ENCODE measurements around the gene TYW1B. TPM values are rescaled to one million over a fixed set of nuclear protein-coding genes. Genes with fewer than 3 reads are reported as not detected.
"Not testable (repeated sequence)": the region's sequence is repeated elsewhere in the genome, so short reads cannot be mapped to it uniquely, and the experiment has no call there.

Gene TYW1B, protein sequence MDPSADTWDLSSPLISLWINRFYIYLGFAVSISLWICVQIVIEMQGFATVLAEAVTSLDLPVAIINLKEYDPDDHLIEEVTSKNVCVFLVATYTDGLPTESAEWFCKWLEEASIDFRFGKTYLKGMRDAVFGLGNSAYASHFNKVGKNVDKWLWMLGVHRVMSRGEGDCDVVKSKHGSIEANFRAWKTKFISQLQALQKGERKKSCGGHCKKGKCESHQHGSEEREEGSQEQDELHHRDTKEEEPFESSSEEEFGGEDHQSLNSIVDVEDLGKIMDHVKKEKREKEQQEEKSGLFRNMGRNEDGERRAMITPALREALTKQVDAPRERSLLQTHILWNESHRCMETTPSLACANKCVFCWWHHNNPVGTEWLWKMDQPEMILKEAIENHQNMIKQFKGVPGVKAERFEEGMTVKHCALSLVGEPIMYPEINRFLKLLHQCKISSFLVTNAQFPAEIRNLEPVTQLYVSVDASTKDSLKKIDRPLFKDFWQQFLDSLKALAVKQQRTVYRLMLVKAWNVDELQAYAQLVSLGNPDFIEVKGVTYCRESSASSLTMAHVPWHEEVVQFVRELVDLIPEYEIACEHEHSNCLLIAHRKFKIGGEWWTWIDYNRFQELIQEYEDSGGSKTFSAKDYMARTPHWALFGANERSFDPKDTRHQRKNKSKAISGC
- 10 to 100 TPM in 1 of 10 donors, 1 to 10 TPM in 9; 4.3 to 13.3 (median 5.4) TPM for polyA plus RNA-seq (ENCODE audit: insufficient read length in 10 of 10)
- long read RNA-seq, donor 1, result 0 reads
- long read RNA-seq, donor 2, result 0 reads
- long read RNA-seq, donor 3, result 0 reads
- long read RNA-seq, donor 4, partial matches to known transcripts, result 13 of 31 reads
- long read RNA-seq, donor 4, other reads (novel, unspliced or antisense), result 18 of 31 reads
- long read RNA-seq, donor 5, result 0 reads
- long read RNA-seq, donor 6, result 0 reads
- long read RNA-seq, donor 7, result 0 reads
- long read RNA-seq, donor 8, result 0 reads
- long read RNA-seq, donor 9, result 0 reads

DNA sequence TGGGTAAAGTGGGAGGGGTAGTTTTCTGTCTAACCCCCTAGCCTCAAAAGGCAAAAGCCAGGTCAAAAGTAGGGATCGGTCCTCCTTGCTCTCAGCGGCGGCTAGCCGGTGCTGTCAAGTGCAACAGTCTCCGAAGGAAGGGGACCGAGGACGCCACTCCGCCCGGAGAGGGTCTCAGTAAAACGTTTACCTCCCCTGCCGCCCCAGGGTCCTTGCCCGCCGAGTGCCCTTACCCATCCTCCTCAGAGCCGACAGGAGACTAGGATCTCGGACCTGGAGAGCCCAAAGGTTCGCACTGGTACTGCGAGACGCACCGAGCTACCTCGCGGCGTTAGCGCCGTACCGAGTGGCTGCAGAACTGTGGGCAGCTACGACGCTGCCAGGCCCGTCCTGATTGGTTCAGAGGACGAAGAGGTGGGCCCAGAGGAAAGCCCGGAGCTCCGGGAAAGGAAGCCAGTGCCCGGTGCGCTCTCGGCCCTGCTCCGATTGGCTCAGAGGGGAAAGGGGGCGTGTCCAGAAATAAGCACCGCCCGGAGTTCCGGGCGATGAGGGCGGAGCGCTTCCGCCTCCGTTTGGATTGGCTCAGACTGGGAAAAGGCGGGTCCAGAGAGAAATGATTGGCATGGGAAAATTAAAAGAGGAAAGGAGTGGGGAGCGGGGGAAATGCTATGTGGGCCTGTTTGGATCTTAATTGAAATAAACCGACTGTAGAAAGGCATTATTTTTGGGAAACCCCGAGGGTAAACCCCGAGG lies at the start of gene TYW1B:
Gene TYW1B (minus strand): TSS at position 362 of the 753 bp plus-strand sequence. CDS start 125 bp downstream, at position 237.
- peak; percentile 98 to 99 (median 98) for DNase-seq

DNA sequence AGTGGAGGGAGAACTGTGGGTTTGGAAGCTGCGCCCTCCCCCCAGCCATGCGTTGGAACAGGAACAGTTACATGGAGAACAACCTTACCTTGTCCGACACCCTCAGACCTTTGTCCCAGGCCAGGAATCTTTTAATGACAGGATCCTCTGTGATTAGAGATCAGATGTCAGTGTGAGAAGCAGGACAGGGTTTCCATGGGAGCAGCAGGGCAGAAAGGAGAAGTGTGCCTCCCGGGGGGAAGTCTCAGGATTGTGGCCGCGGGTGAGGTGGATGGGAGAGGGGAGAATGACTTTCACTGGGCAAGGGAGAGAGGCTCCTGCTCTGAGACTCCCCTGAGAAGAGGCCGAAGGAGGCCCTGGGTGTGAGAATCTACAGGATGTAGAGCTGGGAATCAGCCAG lies 39.6 kb upstream of the TYW1B start:
- not testable (repeated sequence) for DNase-seq

DNA sequence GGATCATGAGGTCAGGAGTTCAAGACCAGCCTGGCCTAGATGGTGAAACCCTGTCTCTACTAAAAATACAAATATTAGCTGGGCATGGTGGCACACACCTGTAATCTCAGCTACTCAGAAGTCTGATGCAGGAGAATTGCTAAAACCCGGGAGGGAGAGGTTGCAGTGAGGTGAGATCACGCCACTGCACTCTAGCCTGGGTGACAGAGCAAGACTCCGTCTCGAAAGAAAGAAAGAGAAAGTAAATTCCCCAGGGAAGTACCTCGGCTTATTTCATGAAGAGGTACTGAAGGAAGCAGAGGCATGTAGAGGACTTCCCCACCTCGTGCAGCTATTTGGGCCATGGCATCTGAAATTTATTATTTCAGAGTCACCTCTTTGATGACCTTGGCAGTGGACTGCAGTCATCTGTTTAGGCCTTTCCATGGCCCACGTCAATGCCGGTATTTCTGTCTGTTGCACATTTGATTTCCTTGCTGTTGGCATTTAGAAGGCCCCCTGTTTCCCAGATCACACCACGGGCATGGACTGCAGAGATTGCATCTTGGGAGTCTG lies 30.9 kb upstream of the TYW1B start:
- DNase-seq, result not testable (repeated sequence)

DNA sequence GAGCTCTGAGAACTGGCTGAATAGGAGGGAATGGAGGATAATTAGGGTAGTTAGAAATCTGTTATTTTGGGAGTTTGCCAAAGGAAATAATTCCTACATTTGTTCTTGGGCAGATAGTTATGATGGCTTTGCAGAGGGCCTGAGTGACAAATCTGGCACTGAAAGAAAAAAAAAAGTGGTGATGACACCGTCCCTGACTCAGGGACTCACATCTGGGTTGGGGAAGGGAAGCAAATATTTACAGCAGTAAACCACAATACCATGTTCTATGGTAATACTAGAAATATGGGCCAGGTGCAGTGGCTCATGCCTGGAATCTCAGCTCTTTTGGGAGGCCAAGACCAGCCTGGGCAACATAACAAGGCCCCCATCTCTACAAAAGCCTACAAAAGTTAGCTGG lies 29.9 kb upstream of the TYW1B start:
- DNase-seq, result not testable (repeated sequence)

DNA sequence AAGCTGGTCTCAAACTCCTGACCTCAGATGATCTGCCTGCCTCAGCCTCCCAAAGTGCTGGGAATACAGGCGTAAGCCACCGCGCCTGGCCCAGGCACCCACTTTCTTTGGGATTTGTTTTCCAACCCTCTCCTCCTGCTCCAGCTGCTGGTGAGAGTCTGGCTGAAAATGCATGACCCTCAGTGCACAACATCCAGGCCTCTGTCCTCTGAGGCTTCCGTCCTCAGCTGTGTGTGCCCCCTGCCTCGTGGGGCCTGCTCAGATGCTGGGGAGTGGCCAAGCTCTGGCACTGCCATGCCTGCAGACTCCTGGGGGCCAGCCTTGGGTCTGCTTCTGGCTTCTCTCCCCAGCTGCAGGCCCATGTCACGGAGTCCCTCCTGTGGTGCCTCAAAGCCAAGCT lies 27.3 kb upstream of the TYW1B start:
- not testable (repeated sequence) for DNase-seq

DNA sequence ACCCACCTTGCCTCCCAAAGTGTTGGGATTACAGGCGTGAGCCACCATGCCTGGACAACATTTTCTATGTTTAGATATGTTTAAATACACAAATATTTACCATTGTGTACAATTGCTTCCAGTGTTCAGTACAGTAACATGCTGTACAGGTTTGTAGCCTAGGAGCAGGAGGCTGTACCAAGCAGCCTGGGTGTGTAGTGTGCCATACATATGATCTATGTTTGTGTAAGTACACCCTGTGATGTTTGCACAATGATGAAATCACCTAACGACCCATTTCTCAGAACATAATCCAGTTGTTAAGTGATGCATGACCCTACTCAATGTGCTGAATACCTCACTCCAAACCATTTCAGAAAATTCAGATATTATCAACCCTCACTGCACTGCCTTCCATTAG lies 24.9 kb upstream of the TYW1B start:
- not testable (repeated sequence) for DNase-seq

DNA sequence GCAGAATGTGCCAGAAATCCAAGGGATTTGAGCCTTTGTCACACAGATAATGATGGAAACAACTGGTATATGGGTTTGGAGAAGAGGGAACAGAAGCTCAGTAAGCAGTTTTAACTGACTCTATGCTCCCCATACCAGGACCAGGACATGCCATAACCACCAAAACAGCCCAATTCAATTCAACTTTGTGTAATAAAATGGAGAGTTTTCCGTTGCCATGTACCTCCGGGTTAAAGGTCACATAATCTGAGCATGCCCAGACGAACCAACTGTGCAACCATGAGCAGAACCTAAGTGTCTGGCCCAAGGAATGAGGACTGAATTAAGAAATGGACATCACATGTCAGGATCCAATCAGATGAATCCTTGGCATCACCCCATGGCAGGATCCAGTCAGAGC lies 22.7 kb upstream of the TYW1B start:
- not testable (repeated sequence) for DNase-seq

DNA sequence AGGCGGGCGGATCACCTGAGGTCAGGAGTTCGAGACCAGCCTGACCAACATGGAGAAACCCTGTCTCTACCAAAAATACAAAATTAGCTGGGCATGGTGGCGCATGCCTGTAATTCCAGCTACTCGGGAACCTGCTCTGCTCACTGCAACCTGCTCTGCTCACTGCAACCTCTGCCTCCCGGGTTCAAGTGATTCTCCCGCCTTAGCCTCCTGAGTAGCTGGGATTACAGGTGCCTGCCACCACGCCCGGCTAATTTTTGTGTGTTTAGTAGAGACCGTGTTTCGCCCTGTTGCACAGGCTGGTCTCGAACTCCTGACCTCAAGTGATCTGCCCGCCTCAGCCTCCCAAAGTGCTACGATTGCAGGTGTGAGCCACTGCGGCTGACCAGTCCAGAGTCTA lies 16.1 kb upstream of the TYW1B start:
- DNase-seq, result not testable (repeated sequence)

DNA sequence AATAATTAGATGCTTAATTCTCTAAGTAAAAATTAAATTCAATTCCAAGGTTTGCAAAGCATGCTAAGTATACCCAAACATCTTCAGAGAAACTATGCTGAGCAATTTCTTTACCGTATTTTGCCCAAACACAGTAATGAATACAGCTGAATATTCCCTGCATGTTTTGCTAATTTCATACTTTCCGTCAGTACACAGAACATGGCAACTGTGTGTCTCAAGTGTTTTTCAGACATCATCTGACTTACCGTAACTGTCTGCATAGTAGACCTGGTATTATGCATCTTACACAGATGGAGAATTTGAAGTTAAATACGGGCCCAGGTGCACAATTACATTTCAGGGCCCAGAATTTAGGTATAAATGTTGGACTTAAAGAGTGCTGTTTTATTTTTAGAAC lies 15.2 kb upstream of the TYW1B start:
- not testable (repeated sequence) for DNase-seq

DNA sequence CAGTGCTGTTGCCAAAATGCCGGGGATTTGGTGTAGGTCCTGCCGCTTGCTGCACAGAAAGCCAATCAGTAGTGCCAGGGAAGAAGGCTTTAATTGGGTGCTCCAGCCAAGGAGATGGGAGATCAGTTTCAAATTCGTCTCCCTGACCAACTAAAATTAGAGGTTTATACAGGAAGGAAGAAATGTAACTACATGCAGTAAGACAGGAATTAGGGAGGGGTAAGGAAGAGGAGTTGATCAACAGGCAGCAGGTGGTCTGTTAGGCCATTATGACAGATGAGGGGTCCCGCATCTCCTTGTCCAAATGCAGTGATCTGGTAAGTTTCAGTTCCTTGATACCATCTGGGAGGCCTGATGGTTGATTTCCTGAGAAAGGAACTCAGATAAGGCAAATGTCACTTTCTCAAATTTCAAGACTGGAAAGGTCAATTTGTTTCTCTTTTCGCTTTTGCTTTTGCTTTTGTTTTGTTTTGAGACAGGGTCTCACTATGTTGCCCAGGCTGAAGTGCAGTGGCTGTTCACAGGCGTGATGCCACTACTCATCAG lies 13.0 kb upstream of the TYW1B start:
- not testable (repeated sequence) for DNase-seq

DNA sequence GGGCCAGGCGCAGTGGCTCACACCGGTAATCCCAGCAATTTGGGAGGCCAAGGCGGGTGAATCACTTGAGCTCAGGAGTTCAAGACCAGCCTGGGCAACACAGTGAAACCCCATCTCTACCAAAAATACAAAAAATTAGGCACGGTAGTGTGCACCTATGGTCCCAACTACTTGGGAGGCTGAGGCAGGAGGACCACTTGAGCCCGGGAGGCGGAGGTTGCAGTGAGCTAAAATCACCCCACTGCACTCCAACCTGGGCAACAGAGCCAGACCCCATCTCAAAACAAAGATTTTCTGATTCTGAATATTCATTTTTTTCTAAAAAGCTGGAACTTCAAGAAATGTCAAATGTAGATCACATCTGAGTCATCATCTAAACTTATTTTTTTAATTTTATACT lies 10.3 kb upstream of the TYW1B start:
- DNase-seq, result not testable (repeated sequence)

DNA sequence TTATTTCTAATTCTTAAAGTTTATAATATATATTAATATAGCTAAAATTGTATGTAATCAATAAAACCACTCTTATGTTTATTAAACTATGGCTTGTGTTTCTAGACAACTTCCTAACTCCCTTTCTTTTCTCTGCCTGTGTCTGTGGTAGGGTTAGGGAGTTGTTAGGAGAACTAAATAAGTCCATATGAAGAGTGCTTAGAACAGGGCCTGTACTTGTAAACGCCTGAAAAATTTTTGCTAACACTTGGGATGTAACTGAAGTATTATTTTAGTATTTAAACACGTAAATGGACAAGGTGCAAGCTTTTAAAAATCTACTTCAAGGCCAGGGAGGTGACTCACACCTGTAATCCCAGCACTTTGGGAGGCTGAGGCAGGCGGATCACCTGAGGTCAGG lies 9.3 kb upstream of the TYW1B start:
- not testable (repeated sequence) for DNase-seq

DNA sequence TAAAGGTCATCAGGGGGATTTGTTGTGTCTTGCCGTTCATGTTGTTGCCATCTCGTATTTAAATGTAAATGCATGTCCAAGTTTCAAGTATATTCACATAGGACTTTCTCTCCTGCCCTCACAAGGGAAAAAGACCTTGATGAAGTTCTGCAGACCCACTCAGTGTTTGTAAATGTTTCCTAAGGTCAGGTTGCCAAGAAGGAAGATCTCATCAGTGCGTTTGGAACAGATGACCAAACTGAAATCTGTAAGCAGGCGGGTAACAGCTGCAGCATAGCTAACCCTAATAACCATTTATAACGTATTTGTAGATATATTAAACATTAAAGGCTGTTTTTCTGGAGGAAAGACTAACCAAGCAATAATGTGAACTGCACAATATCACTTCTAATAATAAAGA lies 2.6 kb upstream of the TYW1B start:
- DNase-seq, result peak; percentile 3 to 19 (median 5)

DNA sequence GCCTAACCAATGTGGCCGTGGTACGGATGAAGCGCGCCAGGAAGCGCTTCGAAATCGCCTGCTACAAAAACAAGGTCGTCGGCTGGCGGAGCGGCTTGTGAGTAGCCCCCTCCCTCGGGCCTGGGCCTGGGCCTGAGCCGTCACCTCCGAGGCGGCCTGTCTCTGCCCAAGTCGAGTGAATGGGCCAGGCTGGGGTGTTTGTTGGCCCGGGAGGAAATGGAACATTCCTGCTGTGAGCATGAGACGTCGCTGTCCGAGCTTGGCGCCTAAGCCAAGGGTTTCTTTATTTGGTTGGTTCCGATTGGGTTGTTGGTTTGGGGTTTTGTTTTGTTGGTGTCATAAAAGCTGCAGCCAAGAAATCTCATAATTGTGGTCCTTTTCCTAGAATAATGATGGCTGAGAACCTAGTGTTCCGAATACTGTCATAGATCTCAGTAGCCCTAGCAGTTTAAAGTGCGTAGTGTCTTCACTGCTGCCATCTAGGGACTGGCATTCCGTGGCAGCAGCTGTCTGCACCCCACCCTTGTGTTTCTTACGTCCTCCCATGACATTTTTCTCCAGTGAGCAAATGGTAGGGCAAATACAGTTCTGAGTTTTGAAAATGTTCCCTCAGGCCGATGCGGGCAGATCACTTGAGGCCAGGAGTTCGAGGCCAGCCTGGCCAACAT lies 1.8 kb upstream of the TYW1B start:
- DNase-seq, result peak; percentile 42 to 77 (median 70)

DNA sequence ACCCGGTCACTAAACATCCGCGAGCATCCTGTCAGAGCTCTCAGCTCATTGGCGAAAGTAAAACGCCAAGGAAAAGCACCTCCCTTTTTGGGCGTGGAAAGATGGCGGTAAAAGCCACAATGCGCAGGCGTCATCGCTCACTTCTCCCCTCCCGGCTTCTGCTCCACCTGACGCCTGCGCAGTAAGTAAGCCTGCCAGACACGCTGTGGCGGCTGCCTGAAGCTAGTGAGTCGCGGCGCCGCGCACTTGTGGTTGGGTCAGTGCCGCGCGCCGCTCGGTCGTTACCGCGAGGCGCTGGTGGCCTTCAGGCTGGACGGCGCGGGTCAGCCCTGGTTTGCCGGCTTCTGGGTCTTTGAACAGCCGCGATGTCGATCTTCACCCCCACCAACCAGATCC lies 1.3 kb upstream of the TYW1B start:
- DNase-seq, result peak; percentile 98

DNA sequence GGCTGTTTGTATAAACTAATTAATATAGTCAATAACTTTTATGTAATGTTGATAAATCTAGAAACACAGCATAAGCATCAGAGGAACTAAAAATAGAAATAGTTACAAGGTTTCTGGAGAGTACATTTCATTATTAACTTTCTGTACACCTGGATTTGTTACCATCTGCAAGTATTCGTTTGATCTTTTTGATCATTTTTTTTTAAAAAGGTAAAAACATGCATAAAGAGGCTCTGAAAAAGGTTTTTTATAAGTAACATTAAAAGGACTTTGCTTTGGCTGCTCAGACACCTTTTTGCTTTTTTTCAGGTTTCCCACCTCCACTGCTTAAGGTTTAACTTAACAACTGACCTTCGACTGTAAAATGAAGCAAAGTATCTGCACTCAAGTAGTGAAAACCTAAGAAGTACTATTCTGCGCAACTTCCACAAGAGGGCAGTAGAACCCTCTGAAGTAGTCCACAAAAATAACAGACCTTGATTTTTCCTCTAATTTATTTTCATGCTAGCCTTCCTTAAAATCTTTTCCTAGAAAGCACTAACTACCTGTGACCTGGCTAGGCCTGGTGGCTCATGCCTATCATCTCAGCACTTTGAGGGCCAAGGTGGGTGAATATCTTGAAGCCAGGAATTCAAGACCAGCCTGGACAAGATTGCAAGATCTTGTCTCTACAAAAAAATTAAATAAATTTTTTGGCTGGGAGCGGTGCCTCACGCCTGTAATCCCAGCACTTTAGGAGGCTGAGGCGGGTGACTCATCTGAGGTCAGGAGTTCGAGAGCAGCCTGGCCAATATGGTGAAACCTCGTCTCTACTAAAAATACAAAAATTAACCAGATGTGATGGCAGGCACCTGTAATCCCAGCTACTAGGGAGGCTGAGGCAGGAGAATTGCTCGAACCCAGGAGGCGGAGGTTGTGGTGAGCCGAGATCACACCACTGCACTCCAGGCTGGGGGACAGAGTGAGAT lies 4.0 kb downstream of the TYW1B start:
- peak in 2 of 3 donors; percentile 5 to 20 for DNase-seq

DNA sequence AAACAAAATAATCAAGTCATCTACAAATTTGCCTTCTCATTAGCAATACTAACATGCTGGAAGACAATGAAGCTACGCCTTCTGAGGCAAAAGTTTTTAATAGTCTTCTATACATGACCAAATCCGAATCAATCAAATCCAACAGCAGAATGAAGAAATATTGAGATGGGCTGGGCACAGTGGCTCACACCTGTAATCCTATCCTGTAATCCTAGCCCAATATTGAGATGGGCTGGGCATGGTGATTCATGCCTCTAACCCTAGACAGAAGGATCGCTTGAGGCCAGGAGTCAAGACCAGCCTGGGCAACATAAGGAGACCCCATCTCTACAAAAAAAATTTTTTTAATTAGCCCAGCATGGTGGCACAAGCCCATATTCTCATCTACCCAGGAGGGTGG lies 5.5 kb downstream of the TYW1B start:
- DNase-seq, result not testable (repeated sequence)

DNA sequence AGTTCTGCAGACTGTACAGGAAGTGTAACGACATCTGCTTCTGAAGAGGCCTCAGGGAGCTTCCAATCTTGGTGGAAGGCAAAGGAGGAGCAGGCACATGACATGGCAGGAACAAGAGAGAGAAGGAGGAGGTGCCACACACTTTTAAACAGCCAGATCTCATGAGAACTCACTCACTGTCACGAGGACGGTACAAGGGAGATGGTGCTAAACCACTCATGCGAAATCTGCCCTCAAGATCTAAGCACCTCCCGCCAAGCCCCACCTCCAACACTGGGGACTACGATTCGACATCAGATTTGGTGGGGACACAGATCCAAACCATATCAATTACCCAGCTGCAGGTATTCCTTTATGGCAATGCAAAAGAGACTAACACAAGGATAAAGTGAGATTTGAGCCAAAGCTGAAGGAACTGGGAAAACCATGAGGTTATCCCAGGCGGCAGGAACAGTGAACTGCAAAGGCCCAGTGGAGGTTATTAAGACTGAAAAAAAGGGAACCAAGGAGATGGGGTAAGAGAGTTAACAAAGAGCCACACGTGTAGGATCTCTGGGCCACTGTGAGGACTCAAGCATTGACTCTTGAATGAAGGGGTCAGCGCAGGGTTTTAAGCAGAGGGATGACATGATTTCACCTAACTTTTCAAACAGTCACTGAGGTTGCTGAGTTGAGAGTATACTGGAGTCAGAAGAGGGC lies 9.2 kb downstream of the TYW1B start:
- DNase-seq, result not testable (repeated sequence)

DNA sequence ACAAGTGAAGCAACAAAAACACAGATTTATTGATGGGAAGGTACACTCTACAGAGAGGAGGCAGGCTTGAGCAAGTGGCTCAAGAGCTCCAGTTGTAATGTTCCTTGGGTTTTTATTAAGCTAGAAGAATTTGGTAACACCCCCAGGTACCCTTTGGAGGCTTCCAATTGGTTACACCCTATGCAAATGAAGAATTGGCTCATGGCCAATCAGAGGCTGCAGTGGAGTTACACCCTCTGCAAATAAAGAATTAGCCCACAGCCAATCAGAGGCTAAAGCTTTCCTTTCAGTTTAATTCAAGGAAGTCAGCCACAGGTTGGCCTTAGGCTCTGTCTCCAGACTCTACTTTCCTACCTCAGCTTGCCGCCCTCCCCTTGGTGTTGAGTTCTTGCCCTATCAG lies 10.3 kb downstream of the TYW1B start:
- DNase-seq, result not testable (repeated sequence)
